ENCODE measurements around the gene RMND1.
"Not testable (repeated sequence)": the region's sequence is repeated elsewhere in the genome, so short reads cannot be mapped to it uniquely, and the experiment has no call there.

RMND1 gene

GRCh38 chr6:151387175-151387970, 64.6 kb downstream of the RMND1 start:
- no peak for DNase-seq (ENCODE audit: low read depth in 2 of 3, low spot score in 2 of 3)

GRCh38 chr6:151385177-151385576, 66.7 kb downstream of the RMND1 start:
- DNase-seq (ENCODE audit: low read depth in 2 of 3, low spot score in 2 of 3), result no peak

- DNase-seq (ENCODE audit: low read depth in 2 of 3, low spot score in 2 of 3), result no peak
Measured at GRCh38 chr6:151384151-151384550, 67.8 kb downstream of the RMND1 start.

GRCh38 chr6:151382631-151383030, 69.3 kb downstream of the RMND1 start:
- not testable (repeated sequence) for DNase-seq (ENCODE audit: low read depth in 2 of 3, low spot score in 2 of 3)

GRCh38 chr6:151381722-151382121, 70.2 kb downstream of the RMND1 start:
- no peak for DNase-seq (ENCODE audit: low read depth in 2 of 3, low spot score in 2 of 3)

- DNase-seq (ENCODE audit: low read depth in 2 of 3, low spot score in 2 of 3), result no peak
Measured at GRCh38 chr6:151380848-151381205, 71.1 kb downstream of the RMND1 start.

GRCh38 chr6:151379933-151380847, 71.7 kb downstream of the RMND1 start:
- DNase-seq (ENCODE audit: low read depth in 2 of 3, low spot score in 2 of 3), result no peak

- no peak for DNase-seq (ENCODE audit: low read depth in 2 of 3, low spot score in 2 of 3)
Measured at GRCh38 chr6:151377095-151377494, 74.8 kb downstream of the RMND1 start.

GRCh38 chr6:151376440-151376839, 75.5 kb downstream of the RMND1 start:
- DNase-seq (ENCODE audit: low read depth in 2 of 3, low spot score in 2 of 3), result no peak

- DNase-seq (ENCODE audit: low read depth in 2 of 3, low spot score in 2 of 3), result no peak
Measured at GRCh38 chr6:151375833-151376232, 76.1 kb downstream of the RMND1 start.

GRCh38 chr6:151374036-151374683, 77.8 kb downstream of the RMND1 start:
- no peak for DNase-seq (ENCODE audit: low read depth in 2 of 3, low spot score in 2 of 3)

- no peak for DNase-seq (ENCODE audit: low read depth in 2 of 3, low spot score in 2 of 3)
Measured at GRCh38 chr6:151372164-151372563, 79.8 kb downstream of the RMND1 start.

GRCh38 chr6:151370509-151371078, 81.3 kb downstream of the RMND1 start:
- DNase-seq (ENCODE audit: low read depth in 2 of 3, low spot score in 2 of 3), result no peak

GRCh38 chr6:151365233-151365632, 86.7 kb downstream of the RMND1 start:
- DNase-seq (ENCODE audit: low read depth in 2 of 3, low spot score in 2 of 3), result no peak

GRCh38 chr6:151359486-151359885, 92.4 kb downstream of the RMND1 start:
- no peak for DNase-seq (ENCODE audit: low read depth in 2 of 3, low spot score in 2 of 3)

GRCh38 chr6:151358475-151358874, 93.5 kb downstream of the RMND1 start:
- no peak for DNase-seq (ENCODE audit: low read depth in 2 of 3, low spot score in 2 of 3)

GRCh38 chr6:151357758-151358436, 94.0 kb downstream of the RMND1 start:
- DNase-seq (ENCODE audit: low read depth in 2 of 3, low spot score in 2 of 3), result no peak

- not testable (repeated sequence) for DNase-seq (ENCODE audit: low read depth in 2 of 3, low spot score in 2 of 3)
Measured at GRCh38 chr6:151356983-151357382, 94.9 kb downstream of the RMND1 start.
